ENCODE measurements around the gene DSE.

DSE gene

GRCh38 chr6:116444092-116444491 lies 73.3 kb downstream of the DSE start:
- H3K4me1 Mint-ChIP-seq: peaks cover 25% of the 10 kb centered on the region
- H3K27ac Mint-ChIP-seq: no peak overlapping the region
- H3K27me3 Mint-ChIP-seq: no peaks in the 10 kb centered on the region
- H3K9me3 Mint-ChIP-seq: no peaks in the 10 kb centered on the region
- peak in 1 of 2 donors; percentile 22 for DNase-seq (ENCODE audit: low spot score in 2 of 2)
- no peaks in the 10 kb centered on the region for H3K36me3 Mint-ChIP-seq
- ATAC-seq (ENCODE audit: low read depth): peak; percentile 81
- no peak overlapping the region for H3K4me3 Mint-ChIP-seq

- Mint-ChIP-seq H3K36me3 (no peaks in the 10 kb centered on the region), H3K27me3 (no peaks in the 10 kb centered on the region), H3K9me3 (no peaks in the 10 kb centered on the region), H3K4me1 (peaks cover 23% of the 10 kb centered on the region), H3K4me3 (no peak overlapping the region), H3K27ac (no peak overlapping the region)
- DNase-seq (ENCODE audit: low spot score in 2 of 2) (no peak), ATAC-seq (ENCODE audit: low read depth) (peak; percentile 14)
Observed at GRCh38 chr6:116444575-116444974, 73.8 kb downstream of the DSE start.

GRCh38 chr6:116445102-116445501 lies 74.4 kb downstream of the DSE start:
- ATAC-seq (ENCODE audit: low read depth) (peak; percentile 23), DNase-seq (ENCODE audit: low spot score in 2 of 2) (no peak)
- H3K27ac Mint-ChIP-seq: no peak overlapping the region
- H3K4me3 Mint-ChIP-seq: no peak overlapping the region
- no peaks in the 10 kb centered on the region for H3K9me3 Mint-ChIP-seq
- no peaks in the 10 kb centered on the region for H3K36me3 Mint-ChIP-seq
- no peaks in the 10 kb centered on the region for H3K27me3 Mint-ChIP-seq
- H3K4me1 Mint-ChIP-seq: peaks cover 22% of the 10 kb centered on the region

GRCh38 chr6:116446399-116446798 lies 75.7 kb downstream of the DSE start:
- no peak overlapping the region for H3K27ac Mint-ChIP-seq
- H3K4me3 Mint-ChIP-seq: no peak overlapping the region
- no peaks in the 10 kb centered on the region for H3K36me3 Mint-ChIP-seq
- no peaks in the 10 kb centered on the region for H3K27me3 Mint-ChIP-seq
- ATAC-seq (ENCODE audit: low read depth) (peak; percentile 20), DNase-seq (ENCODE audit: low spot score in 2 of 2) (no peak)
- H3K9me3 Mint-ChIP-seq: no peaks in the 10 kb centered on the region
- H3K4me1 Mint-ChIP-seq: peaks cover 31% of the 10 kb centered on the region

- H3K4me1 Mint-ChIP-seq: peaks cover 34% of the 10 kb centered on the region
- no peaks in the 10 kb centered on the region for H3K36me3 Mint-ChIP-seq
- DNase-seq (ENCODE audit: low spot score in 2 of 2) (no peak), ATAC-seq (ENCODE audit: low read depth) (no peak)
- H3K27me3 Mint-ChIP-seq: no peaks in the 10 kb centered on the region
- H3K4me3 Mint-ChIP-seq: no peak overlapping the region
- no peaks in the 10 kb centered on the region for H3K9me3 Mint-ChIP-seq
- no peak overlapping the region for H3K27ac Mint-ChIP-seq
Observed at GRCh38 chr6:116447052-116447451, 76.3 kb downstream of the DSE start.

DNA sequence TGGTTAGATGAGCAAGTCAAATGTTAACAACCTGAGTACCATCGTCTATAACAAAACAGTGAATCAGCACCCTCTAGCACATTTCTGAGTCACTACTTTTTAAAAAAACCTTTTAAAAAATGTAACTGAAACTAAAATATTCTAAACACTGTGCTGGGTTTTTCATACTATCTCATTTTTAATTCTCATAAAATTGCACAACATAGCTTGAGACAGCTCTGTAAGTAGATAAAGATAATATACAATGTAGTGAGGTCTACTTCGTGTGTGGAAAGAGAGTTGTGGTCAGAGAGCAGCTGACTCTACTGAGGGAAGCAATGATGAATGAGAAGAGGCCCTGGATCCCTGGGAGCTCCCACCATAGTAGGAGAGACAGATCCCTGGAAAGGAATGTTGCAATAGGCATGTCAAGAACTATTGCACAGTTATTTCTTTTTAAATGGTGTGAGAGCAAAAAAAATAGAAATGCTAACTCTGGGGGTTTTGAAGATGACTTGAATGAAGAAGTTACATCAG lies 76.8 kb downstream of the DSE start:
- Mint-ChIP-seq H3K27me3 (no peaks in the 10 kb centered on the region), H3K4me1 (peaks cover 32% of the 10 kb centered on the region), H3K4me3 (no peak overlapping the region), H3K9me3 (no peaks in the 10 kb centered on the region), H3K36me3 (no peaks in the 10 kb centered on the region), H3K27ac (no peak overlapping the region)
- no peak for DNase-seq (ENCODE audit: low spot score in 2 of 2)
- no peak for ATAC-seq (ENCODE audit: low read depth)

DNA sequence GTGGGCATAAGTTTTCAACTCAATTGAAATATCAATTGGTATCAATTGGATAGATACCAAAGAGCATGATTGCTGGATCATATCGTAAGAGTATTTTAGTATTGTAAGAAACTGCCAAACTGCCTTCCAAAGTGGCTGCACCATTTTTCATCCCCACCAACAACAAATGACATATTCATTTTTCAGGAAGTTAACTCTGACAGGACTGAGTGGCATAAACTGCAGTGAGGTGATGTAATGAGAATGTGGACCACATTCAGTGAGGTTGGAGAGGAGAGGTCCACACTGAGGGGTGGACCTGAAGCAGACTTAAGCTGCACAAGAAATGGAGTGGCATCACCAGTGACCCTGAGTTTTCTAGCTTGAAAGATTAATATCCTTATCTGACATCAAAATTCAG lies 78.8 kb downstream of the DSE start:
- Mint-ChIP-seq H3K36me3 (peaks cover 2% of the 10 kb centered on the region), H3K27me3 (no peaks in the 10 kb centered on the region), H3K4me1 (peaks cover 27% of the 10 kb centered on the region), H3K9me3 (no peaks in the 10 kb centered on the region), H3K4me3 (no peak overlapping the region), H3K27ac (no peak overlapping the region)
- no peak for DNase-seq (ENCODE audit: low spot score in 2 of 2)
- no peak for ATAC-seq (ENCODE audit: low read depth)

- ATAC-seq (ENCODE audit: low read depth) (no peak), DNase-seq (ENCODE audit: low spot score in 2 of 2) (no peak)
- Mint-ChIP-seq H3K4me3 (no peak overlapping the region), H3K4me1 (peaks cover 20% of the 10 kb centered on the region), H3K9me3 (no peaks in the 10 kb centered on the region), H3K27me3 (no peaks in the 10 kb centered on the region), H3K36me3 (peaks cover 2% of the 10 kb centered on the region), H3K27ac (no peak overlapping the region)
Observed at GRCh38 chr6:116450185-116450710, 79.5 kb downstream of the DSE start.

GRCh38 chr6:116450769-116451740 lies 80.3 kb downstream of the DSE start:
- no peaks in the 10 kb centered on the region for H3K27me3 Mint-ChIP-seq
- peak in 1 of 2 donors; percentile 28 for DNase-seq (ENCODE audit: low spot score in 2 of 2)
- H3K27ac Mint-ChIP-seq: peak overlapping the region; percentile 36
- H3K9me3 Mint-ChIP-seq: no peaks in the 10 kb centered on the region
- peak overlapping the region; percentile 11 for H3K4me3 Mint-ChIP-seq
- H3K4me1 Mint-ChIP-seq: peaks cover 20% of the 10 kb centered on the region
- peak; percentile 99 for ATAC-seq (ENCODE audit: low read depth)
- H3K36me3 Mint-ChIP-seq: peaks cover 2% of the 10 kb centered on the region

- H3K9me3 Mint-ChIP-seq: no peaks in the 10 kb centered on the region
- ATAC-seq (ENCODE audit: low read depth): no peak
- no peak overlapping the region for H3K4me3 Mint-ChIP-seq
- peaks cover 20% of the 10 kb centered on the region for H3K4me1 Mint-ChIP-seq
- no peaks in the 10 kb centered on the region for H3K27me3 Mint-ChIP-seq
- peaks cover 2% of the 10 kb centered on the region for H3K36me3 Mint-ChIP-seq
- H3K27ac Mint-ChIP-seq: peak overlapping the region; percentile 36
- no peak for DNase-seq (ENCODE audit: low spot score in 2 of 2)
Observed at GRCh38 chr6:116451916-116452315, 81.2 kb downstream of the DSE start.

GRCh38 chr6:116452531-116452930 lies 81.8 kb downstream of the DSE start:
- Mint-ChIP-seq H3K4me3 (no peak overlapping the region), H3K9me3 (no peaks in the 10 kb centered on the region), H3K4me1 (peaks cover 20% of the 10 kb centered on the region), H3K27ac (no peak overlapping the region), H3K36me3 (peaks cover 2% of the 10 kb centered on the region), H3K27me3 (no peaks in the 10 kb centered on the region)
- DNase-seq (ENCODE audit: low spot score in 2 of 2): no peak
- ATAC-seq (ENCODE audit: low read depth): no peak

GRCh38 chr6:116456106-116456505 lies 85.4 kb downstream of the DSE start:
- peaks cover 2% of the 10 kb centered on the region for H3K36me3 Mint-ChIP-seq
- peaks cover 12% of the 10 kb centered on the region for H3K4me1 Mint-ChIP-seq
- no peak for DNase-seq (ENCODE audit: low spot score in 2 of 2)
- H3K4me3 Mint-ChIP-seq: no peak overlapping the region
- no peak for ATAC-seq (ENCODE audit: low read depth)
- H3K27me3 Mint-ChIP-seq: no peaks in the 10 kb centered on the region
- H3K27ac Mint-ChIP-seq: no peak overlapping the region
- no peaks in the 10 kb centered on the region for H3K9me3 Mint-ChIP-seq

DNA sequence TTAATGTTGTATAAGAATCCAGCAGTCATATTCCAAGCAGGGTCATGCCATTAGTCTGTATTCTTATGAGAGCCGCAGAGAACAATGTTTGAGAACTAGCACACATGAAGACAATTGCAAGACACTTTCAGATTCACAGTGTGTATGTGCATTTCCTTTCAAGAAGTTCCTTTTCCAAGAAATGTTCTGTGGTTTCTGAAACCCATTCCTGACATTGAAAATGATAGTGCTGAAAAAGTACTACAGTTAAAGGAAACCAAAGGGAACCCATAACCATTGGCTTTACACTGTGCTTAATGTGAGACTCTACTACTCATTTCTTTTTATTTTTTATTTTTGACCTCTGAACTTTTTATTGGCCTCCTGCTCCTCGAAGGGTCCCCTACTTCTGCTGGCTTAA lies 86.2 kb downstream of the DSE start:
- no peak for DNase-seq (ENCODE audit: low spot score in 2 of 2)
- Mint-ChIP-seq H3K4me3 (no peak overlapping the region), H3K9me3 (no peaks in the 10 kb centered on the region), H3K27ac (no peak overlapping the region), H3K4me1 (peaks cover 10% of the 10 kb centered on the region), H3K27me3 (no peaks in the 10 kb centered on the region), H3K36me3 (peaks cover 2% of the 10 kb centered on the region)
- ATAC-seq (ENCODE audit: low read depth): no peak

DNA sequence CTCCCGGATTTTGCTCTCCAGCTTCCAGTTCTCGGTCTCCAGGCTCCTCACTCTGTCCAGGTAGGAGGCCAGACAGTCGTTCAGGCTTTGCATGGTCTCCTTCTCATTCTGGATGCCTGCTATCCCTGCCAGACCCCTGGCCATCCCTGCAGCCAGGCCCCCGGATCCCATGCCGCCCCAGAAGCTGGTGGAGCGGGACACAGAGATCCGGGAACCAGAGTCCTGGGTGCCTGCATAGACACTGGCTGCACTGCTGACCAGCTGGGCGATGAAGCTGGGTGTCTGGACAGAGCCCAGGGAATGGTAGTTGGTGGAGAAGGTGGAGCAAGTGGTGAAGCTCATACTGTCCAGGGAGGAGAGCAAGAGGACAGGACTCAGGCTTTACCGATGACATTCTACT lies 87.5 kb downstream of the DSE start:
- DNase-seq (ENCODE audit: low spot score in 2 of 2) (no peak), ATAC-seq (ENCODE audit: low read depth) (no peak)
- Mint-ChIP-seq H3K27me3 (no peaks in the 10 kb centered on the region), H3K9me3 (no peaks in the 10 kb centered on the region), H3K36me3 (peaks cover 2% of the 10 kb centered on the region), H3K27ac (no peak overlapping the region), H3K4me3 (no peak overlapping the region), H3K4me1 (peaks cover 13% of the 10 kb centered on the region)

Data from memory B cell (primary cell).